Activated T-cell treated with anti-CD3 and anti-CD28 coated beads, Interleukin-2, amount 50 U/mL, for 1 hour (primary cell): Measurements from ENCODE around the gene RARRES1.

Source experiments
- DNase-seq: peaks from one replicate; pipeline ENCODE4 v3.0.0-alpha.2; 2020

Gene RARRES1

DNA sequence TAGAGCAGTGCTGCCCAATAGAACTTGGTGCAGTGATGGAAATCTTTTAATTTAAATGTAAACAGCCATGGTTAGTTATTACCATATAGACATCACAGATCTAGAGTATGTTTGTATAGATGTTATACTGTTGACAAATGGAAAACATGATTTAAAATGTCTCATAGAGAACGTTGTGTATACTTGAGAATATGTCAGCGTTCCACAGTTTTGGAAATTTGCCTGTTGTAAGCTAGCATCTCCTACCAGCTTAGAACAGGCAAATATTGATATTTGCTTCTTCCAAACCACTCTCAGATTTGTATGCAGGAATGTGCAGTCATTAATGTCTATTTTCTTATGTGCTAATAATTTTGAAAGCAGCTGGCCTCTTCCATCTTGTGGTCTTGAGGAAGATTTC is 51.4 kb downstream of the RARRES1 start:
- no peak for DNase-seq

- DNase-seq = no peak
Observed at GRCh38 chr3:158679547-158680000, 52.7 kb downstream of the RARRES1 start.

DNA sequence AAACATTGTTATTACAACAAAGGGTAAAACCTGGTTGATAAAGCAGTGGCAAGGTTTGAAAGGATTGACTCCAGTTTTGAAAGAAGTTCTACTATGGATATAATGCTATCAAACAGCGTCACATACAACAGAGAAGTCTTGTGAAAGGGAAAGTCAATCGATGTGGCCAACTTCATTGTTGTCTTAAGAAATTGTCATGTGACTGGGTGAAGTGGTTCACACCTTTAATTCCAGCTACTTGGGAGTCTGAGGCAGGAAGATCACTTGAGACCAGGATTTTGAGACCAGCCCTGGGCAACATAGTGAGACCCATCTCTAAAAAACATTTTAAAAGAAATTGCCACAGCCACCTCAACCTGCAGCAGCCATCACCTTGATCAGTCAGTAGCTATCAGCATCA is 53.6 kb downstream of the RARRES1 start:
- no peak for DNase-seq

DNA sequence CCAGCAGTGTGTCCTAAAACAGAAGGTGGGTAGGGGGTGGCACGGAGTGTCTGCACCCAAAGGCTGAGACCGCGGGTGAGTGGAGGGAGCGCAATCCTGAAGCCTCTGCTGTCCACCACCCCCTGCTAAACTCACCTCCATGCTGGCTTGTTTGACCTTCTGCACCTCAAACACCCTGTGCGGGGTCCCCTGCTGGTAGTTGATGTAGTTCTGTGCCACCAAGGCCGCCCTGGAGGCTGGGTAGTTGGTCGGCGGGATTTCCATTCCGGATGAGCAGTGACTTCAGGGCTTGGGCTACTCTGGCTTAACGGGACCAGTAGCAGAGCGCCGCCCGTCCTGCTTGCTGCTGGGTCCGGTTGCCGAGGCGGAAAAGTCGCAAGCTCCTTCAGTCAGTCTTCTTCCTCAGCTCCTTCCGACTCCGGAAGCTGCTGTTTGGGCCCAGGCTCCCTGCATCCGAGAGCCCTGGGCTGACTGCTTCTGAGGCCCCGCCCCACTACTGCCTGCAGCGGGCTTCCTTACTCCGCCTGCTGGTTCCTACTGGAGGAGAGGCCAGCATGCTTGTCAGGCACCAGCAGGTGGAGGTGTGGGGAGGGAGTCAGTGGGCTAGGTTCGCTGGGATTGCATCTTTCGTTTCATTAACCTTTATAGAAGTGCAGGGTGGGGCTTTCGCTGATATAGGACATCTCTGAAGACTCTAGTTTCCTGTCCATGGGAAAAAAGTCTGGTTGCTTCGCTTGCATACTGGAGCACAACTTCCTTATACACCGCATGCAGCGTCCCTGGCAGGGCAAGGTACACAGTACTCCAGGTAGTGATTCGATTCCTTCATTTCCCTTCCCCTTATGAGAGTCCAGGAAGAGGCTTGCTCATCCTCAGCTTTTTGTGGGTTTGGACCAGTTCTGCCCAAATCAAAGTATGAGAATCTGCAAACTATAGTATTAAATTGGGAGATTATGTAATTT is 59.8 kb downstream of the RARRES1 start, which contains the start of gene LXN:
Gene LXN, minus strand, starts transcription at position 434 of the 962 bp plus-strand sequence. Its CDS starts 170 bp downstream, at position 264.
- DNase-seq = peak; percentile 79

DNA sequence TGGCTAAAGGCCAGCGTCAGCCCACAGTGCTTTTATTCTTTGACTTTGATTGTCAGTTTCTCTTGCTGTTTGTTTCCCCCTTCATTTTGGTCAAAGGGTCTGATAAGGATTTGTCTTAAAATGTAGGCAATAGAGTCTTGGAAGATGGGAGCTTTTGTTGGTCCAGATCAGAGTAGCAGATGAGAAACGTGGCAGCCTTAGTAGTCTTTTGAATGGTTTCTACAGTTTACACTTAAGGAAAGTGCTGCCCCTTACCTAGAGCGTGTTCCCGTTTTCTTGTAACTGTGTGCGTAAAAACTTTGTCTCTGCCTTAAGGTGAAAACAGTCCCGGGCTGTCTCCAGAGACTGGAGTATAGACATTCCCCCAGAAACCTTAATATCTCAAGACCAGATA is 60.4 kb downstream of the RARRES1 start:
- no peak for DNase-seq

DNA sequence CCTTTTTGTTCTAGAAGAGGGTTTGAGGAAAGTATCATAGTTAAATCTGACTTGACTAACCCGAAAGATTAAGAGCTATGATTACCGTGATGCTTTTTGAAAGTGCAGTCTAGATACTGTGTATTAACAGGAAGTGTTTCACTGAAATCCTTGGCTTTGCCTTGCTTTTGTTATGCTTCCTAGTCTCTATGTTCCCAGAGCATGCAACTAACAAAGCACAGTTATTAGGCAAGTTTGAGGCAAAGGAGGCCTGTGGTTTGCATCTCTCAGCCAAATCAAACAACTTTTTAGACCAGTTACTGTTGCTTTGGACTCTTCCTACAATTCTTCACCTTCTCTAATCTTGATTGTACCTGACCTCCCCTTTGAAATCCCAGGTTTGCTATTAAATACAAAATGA is 63.8 kb downstream of the RARRES1 start:
- no peak for DNase-seq

- no peak for DNase-seq
Observed at GRCh38 chr3:158666416-158666815, 65.8 kb downstream of the RARRES1 start.

DNA sequence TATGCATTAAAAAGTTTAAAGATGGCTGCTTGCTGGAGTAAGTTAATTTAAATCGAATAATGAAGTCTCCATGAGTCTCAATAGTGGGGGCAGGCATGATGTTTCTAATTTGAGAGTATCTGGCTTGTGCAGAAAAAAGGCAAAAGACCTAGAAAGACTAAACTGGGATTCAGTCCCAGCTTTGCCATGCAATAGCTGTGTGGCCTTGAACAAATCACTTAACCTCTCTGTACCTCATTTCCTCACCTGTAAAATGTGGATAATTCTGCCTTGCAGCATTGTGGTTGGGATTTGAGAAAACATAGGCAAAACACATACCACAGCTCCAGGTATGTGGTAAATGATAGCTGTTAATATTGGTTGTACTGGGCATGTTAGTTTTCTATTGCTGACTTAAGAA is 68.4 kb downstream of the RARRES1 start:
- DNase-seq = no peak

- DNase-seq = no peak
Observed at GRCh38 chr3:158663246-158663645, 69.0 kb downstream of the RARRES1 start.

- DNase-seq = no peak
Observed at GRCh38 chr3:158660711-158661110, 71.5 kb downstream of the RARRES1 start.

DNA sequence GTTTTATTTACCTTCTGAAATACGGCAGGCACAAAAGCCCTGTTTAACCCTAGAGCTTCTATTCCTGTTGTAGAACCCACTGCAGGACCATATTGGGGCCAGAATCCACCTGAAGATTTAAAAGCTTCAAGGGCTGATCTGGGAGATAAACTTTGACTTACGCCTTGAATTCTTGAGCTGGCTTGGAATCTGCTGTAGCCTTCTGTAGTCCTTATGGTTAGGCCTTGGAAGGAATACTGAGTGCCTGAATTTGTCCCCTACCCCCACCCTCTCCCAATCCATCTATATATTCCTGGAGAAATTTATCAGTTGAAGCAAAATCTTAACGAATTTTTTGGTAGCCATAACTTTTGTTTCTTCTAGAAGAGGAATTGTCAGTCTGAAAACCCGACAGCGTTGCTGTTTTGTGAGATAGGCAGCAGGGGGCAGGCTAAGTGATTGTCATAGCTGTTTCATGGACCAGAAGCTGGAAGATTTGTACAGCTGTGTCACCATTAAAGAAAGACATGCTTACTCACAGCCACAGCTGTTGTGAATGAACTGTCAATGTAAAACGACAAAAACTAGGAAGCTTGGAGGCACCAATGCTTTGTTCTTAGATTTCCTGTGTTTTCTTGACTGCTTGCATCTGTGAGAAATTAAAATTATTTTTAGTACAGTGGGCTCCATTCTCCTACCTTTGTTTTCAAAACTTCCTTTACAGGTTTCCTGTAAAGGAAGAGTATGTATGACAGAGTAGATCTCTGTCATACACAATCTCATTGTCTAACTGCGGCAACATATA is 72.6 kb downstream of the RARRES1 start:
- peak; percentile 30 for DNase-seq

- no peak for DNase-seq
Observed at GRCh38 chr3:158658889-158659288, 73.4 kb downstream of the RARRES1 start.

GRCh38 chr3:158652463-158652862 is 79.8 kb downstream of the RARRES1 start:
- no peak for DNase-seq

GRCh38 chr3:158651192-158651591 is 81.1 kb downstream of the RARRES1 start:
- no peak for DNase-seq

GRCh38 chr3:158649791-158650190 is 82.5 kb downstream of the RARRES1 start:
- no peak for DNase-seq
